Stimulated activated CD4-positive, alpha-beta T cell treated with anti-CD3 and anti-CD28 coated beads, Interleukin-15, amount 100 ng/mL, for 24 hours (primary cell): ENCODE results near the gene SYDE2.
A peak's percentile ranks its signal among the peaks of the same experiment; 100 is the strongest.
"Not testable (repeated sequence)": the region's sequence is repeated elsewhere in the genome, so short reads cannot be mapped to it uniquely, and the experiment has no call there.

Source experiments
- DNase-seq: peaks from one replicate; pipeline ENCODE4 v3.0.0-alpha.2; 2020

SYDE2 gene, protein sequence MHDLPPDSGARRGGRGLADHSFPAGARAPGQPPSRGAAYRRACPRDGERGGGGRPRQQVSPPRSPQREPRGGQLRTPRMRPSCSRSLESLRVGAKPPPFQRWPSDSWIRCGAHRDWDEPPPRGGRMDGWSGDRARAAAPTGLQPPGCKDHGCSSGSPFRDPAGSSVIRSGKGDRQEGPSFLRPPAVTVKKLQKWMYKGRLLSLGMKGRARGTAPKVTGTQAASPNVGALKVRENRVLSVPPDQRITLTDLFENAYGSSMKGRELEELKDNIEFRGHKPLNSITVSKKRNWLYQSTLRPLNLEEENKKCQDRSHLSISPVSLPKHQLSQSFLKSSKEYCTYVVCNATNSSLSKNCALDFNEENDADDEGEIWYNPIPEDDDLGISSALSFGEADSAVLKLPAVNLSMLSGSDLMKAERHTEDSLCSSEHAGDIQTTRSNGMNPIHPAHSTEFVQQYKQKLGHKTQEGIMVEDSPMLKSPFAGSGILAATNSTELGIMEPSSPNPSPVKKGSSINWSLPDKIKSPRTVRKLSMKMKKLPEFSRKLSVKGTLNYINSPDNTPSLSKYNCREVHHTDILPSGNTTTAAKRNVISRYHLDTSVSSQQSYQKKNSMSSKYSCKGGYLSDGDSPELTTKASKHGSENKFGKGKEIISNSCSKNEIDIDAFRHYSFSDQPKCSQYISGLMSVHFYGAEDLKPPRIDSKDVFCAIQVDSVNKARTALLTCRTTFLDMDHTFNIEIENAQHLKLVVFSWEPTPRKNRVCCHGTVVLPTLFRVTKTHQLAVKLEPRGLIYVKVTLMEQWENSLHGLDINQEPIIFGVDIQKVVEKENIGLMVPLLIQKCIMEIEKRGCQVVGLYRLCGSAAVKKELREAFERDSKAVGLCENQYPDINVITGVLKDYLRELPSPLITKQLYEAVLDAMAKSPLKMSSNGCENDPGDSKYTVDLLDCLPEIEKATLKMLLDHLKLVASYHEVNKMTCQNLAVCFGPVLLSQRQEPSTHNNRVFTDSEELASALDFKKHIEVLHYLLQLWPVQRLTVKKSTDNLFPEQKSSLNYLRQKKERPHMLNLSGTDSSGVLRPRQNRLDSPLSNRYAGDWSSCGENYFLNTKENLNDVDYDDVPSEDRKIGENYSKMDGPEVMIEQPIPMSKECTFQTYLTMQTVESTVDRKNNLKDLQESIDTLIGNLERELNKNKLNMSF

DNA sequence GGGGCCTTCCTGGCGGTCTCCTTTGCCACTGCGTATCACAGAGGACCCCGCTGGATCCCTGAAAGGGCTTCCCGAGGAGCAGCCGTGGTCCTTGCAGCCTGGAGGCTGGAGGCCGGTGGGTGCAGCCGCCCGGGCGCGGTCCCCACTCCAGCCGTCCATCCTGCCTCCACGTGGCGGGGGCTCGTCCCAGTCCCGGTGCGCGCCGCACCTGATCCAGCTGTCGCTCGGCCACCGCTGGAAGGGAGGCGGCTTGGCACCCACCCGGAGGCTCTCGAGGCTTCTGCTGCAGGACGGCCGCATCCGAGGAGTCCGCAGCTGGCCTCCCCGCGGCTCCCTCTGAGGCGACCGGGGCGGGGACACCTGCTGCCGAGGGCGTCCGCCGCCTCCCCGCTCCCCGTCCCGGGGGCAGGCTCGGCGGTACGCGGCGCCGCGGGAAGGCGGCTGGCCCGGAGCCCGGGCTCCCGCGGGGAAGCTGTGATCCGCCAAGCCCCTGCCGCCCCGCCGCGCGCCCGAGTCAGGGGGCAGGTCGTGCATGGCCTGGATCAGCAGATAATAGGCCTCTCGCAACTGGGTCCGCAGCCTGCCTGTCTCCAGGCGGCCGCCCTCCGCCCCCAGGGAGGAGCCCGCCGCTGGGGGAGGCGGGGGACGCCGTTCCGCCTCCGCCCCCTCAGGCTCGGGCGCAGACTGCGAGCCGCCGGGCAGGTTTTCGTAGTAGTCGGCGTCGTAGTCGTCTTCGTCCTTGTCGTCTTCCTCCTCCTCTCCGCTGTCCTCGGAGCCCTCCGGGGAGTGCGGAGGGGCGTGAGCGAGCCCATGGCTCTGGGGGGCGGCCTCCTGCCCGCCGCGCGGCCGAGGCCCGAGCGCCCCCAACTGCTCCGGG lies at the start of gene SYDE2:
Gene SYDE2, minus strand, starts transcription at position 554 of the 877 bp plus-strand sequence. Its CDS starts 20 bp downstream, at position 534.
- DNase-seq: peak; percentile 79

DNA sequence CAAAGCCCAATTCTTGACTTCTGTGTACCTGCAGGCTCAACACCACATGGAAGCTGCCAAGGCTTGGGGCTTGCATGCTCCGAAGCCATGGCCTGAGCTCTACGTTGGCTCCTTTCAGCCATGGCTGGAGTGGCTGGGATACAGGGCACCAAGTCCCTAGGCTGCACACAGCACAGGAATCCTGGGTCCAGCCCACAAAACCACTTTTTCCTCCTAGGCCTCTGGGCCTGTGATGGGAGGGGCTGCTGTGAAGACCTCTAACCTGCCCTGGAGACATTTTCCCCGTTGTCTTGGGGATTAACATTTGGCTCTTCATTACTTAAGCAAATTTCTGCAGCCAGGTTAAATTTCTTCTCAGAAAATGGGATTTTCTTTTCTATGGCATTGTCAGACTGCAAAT lies 48.2 kb upstream of the SYDE2 start:
- not testable (repeated sequence) for DNase-seq

DNA sequence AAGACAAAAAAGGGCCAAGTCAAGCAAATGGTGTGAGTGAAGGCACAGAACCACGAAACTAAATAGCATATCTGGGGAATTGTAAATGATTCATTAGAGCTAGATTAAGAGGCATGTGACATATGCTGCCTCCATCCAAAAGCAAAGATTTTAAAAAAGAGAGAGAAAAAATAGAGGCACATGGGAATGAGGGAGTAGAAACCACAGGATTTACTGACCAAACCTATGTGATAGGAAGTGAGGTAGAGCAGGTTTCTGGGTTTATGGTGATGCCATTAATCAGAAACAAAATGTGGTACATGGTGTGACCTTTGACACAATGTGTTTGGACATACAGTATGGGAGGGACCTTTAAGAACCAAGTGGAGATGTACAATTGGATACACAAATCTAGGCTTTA lies 45.1 kb upstream of the SYDE2 start:
- no peak for DNase-seq

DNA sequence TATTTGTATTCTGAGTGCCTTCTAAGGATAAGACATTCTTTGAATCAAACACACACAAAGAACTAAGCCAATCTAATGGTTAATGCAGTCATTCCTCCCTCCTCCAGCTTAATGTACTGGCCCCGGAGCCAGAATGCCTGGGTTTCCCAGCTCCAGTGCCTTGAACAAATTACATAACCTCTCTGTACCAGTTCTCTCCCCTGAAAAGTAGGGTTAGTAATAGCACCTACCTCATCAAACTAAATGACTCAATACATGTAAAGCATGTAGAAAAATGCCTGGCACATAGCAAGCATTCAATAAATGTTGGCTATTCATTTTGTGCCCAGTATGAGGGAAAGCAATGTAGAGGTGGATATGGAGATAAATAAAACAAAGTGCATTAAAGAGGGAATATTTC lies 44.6 kb upstream of the SYDE2 start:
- no peak for DNase-seq

DNA sequence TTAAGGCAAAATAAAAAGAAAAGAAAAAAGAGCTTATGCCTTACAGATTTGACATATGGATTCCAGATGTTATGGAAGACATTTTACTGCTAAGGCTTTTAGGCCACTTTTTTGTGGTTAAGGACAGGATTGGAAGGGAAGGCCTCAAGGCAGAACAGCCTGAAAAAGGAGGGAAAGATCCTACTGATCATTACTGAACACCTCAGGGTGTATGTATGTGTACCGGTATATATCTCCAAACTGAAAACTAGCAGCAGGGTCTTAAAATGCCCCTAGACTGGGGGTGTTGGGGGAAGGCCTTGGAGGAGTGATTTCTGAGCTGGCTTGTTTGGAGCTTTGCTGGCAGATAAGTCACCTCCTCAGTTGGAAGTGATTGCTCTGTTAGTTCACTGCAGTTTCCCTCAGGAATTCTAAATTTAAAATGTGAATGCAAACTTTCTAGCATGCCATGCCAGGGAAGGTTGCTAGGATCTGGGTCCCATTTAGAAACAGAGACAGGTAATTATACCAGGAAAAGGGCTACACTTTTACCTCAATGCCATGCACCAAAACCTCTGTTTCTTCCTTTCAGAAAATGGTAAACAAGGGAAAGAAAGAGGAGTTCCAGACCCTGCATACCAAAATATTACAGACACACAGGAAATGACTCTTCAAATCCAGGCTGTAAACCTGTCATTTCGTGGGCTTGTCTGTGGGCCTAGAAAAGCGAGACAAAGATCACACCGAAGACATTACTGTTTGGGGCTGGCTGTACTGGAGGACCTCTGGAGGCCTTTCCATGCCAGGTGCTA lies 43.6 kb upstream of the SYDE2 start:
- no peak for DNase-seq

DNA sequence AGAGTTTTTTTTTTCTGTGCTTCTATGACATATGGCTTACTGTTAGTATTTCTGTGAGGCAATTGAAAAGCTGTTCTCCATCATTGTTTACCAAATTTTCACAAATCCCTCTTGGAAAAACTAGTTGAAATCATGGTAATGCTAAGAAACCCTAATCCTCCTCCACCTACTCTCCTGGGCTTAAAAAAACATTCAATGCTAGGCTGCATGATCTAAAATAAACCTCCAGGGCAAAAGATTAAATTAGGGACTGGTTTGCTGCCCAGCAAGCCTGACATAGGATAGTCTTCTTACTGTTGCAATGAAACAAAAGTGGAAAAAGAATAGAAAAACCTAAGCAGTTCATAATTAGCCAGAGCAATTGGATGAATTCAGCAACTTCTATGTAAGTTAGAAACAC lies 42.6 kb upstream of the SYDE2 start:
- no peak for DNase-seq

DNA sequence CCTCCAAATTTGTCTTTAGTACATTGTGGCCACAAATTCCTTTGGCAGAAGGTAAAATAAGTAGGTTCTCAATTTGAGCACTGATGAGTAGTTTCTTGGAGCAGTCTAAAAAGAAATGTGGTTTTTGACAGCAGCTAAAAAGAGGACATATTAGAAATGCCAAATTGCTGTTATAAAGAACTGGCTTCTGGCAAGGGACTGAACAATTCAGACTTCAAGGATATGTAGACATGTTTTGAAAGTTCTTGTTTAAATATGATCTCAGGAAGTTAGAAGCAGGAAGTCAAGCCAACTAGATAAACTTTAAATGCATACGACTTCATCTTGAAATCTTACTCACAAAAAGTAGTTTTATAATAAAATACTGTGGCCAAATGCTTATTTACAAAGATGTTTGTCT lies 39.8 kb upstream of the SYDE2 start:
- DNase-seq: no peak

DNA sequence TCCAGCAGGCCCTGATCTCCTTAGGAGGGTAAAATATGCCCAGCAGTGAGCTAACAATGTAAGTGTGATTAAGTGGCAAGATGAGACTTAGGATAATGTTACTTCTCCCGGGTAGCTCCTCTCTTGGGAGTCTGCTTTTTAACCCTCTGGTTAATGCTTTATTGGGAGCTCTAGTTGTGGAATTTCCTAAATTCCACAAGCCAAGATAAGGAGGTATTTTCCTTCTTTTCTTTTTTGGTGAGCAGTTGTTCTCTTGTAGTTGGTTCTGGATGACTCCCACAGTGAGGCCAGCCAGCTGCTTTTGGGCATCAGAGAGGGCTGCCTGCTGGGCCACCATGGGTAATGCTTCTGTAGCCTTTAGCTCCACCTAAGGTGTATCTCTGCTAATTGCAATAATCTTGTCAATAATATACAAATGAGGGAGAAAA lies 39.4 kb upstream of the SYDE2 start:
- peak; percentile 17 for DNase-seq

DNA sequence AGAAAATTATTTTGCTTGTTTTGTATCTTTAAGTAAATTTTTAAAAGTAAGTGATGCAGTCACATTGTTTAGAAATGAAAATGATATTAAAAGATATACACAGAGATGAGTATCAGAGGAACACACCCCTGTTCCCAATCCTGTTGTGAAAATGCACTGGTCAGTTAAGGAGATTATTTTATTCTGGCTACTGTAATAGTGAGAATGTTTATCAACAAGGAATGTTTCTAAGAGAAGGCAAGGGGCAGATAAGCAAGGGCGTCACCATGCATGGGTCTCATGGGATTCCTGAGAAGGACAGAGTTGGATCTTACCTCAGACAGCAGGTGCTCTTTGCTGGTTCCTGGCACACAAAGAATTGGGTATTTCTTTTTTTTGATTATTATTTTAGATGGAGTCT lies 36.8 kb upstream of the SYDE2 start:
- DNase-seq: no peak

DNA sequence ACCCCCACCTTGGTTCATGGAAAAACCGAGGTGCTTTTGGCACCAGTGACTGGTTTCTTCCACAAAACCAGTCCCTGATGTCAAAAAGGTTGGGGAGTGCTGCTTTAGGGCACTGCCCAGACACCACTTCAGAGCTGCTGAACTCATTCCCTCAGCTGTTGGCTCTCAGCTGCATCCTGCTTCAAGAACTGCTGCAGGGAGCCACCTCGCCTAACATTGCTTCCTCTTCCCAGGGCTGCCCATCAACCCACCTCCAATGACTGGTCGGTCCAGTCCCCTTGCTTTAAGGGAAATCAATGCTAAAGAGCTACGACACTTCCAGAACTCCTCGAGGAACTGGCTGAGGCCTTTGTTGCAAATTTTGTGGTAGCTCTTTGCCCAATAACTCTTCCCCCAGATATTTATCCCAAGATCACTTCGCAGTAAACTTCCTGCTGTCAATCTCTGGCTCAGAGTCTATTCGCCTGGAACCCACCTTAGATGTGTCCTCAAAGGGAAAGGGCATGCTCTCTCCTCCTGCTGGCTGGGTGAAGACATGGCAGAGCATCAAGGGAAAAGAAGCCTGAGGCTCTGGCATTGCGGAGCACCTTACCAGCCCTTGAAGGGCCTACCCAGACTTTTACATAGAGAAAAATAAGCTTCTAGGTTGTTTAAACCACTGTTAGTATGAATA lies 29.6 kb upstream of the SYDE2 start:
- DNase-seq: no peak

DNA sequence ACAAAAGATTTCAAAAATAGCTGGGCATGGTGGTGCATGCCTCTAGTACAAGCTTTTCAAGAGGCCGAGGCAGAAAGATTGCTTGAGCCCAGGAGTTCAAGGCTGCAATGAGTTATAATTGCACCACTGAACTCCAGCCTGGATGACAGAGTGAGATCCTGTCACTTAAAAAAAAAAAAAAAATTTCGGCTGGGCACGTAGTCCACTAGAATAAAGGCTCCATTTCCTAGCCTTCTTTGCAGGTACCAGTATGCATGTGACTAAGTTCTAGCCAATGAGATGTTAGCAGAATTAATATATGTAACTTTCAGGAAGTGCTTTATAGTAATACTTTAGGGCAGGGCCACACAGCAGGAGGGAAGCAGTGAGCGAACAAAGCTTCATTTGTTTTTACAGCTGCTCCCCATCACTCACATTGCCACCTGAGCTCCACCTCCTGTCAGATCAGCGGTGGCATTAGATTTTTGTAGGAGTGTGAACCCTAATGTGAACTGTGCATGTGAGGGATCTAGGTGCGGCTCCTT lies 28.8 kb upstream of the SYDE2 start:
- no peak for DNase-seq

DNA sequence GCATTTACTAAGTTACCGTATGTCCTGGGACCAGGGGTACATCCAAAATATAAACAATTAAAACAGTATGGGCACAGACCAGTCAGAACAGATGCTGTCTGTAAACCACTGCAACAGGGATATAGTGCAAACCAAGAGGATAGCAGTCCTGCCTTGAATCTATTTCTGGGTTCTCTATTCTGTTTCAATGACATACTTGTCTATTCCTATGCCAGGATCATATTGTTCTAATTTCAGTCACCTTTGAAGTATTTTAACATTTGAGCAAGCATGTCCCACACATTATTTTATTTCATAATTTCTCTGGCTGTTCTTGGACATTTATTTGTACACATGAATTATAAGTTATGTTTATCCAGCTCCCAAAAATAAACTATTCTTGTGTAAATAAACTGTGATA lies 28.2 kb upstream of the SYDE2 start:
- no peak for DNase-seq

DNA sequence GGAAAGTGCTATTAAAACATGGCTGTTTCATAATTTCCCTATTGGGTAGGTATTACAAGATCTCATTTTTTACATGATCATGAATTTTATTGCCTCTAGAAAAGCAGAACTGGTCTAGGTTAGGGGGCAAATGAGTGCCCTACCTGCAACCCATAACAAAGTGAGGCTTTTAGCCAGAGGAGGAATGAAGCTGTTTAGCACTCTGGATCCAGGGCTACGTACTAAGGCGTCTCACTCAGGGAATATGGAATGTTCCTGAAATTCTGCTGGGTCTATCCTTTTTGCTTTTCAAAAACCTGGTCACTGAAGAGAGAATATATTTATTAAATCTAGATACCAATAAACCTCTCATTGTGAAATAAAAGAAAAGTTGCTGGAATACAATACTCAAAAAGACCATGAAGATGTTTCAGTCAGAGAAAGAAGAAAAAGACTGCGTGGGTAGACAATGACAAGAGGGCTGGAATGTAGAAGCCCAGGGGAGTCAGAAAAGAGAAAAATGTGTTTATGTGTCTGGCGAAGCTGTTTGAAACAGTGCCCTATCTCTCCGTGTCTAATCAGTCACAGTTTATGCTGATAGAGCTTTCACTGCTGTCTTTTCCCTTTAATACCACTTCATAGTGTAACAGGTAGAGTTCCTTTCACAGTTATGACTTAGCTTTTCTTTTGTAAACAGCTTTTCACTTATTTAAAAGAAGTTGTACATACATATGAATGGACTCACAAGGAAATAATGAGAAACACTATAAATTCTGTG lies 25.0 kb upstream of the SYDE2 start:
- no peak for DNase-seq

DNA sequence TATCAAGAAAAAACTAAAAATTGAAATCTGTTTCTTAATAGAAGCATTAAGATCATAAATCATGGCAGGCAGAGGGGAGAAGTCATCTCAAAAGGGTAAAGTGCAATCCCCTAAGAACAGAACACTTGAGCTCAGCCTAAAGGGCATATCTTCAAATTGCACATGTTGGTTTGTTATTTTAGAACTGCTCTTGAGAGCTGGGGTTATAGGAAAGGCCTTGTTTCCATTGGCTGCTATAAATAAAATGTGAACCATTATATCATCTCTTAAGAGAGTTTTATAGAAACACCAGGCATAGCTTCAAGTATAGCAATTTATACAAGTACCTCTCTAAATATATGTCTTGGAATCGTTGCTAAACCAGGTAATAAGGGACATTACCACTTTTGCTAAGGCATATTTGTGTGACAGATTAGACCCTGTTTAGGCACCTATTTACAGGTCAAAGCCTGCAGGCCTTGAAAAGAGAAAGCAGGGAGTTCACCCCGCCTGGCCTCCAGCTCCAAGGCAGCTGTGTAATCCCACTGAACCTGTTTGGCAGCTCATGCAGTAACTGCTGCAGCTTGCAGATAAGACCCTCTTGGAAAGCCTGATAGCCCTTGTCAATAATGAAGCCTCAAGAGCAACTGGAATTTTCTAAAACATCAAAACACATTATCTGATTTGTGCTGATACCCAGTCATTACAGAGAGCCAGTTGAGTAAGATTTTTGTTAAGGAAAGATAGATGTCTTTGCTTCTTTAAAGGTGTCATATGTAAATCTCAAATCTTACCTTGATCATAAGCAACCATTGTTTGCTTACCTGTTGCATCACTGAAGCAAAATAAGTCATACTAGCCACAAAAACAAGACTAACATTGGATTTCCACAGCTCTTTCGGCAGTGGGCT lies 24.2 kb upstream of the SYDE2 start:
- no peak for DNase-seq

DNA sequence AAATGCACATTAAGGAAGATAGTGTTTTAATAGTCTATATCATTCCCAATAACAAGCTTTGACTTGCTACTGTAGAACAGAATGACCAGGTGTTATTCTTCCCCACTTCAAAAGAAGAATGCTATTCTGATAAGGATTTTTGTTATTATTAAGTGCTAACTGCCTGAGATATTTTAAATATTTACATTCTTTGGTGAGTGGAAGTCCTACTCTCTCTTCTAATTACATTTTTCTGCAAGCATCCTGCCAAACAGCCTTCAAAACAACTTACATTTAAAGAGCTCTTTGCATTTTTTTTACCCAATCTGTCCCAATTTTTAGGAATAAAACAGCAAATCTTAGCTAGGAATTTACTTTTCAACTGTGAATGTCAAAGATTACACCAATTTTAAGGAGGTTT lies 23.5 kb upstream of the SYDE2 start:
- DNase-seq: no peak

DNA sequence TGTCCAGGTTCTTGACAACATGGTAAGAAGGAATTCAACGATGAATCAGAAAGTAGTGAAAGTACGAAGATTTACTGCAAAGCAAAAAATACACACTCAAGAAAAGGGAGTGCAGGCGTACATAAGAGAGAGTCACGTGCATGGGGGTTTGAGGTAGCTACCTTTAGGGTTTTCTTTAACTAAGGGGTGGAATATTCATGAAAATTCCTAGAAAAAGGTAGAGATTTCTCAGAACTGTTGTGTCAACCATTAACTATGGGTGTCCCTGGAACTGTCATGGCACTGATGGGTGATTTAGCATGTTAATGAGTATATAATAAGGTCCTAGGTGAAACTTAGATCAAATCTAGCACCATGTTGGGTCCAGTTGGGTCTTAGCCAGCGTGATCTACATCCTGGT lies 22.5 kb upstream of the SYDE2 start:
- DNase-seq: no peak

DNA sequence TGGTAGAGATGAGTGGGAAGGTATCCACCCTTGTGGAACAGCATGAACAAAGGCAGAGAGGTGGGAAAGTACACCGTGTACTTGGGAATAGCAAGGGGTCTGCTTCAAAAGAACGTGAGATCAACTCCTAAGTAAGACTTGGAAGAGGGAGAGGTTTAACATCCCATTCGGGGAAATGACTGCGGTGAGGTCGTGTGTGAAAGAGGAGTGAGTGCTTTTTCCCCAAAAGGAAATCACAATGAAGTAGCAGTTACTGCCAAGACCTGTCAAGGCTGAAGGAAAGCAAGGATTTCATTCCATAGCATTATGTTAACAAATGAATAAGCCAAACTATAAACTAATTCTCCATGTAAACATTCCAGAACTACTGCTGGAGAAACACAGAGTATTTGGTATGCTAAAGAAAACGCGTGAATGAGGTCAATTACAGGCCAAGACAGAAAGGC lies 20.0 kb upstream of the SYDE2 start:
- DNase-seq: no peak

DNA sequence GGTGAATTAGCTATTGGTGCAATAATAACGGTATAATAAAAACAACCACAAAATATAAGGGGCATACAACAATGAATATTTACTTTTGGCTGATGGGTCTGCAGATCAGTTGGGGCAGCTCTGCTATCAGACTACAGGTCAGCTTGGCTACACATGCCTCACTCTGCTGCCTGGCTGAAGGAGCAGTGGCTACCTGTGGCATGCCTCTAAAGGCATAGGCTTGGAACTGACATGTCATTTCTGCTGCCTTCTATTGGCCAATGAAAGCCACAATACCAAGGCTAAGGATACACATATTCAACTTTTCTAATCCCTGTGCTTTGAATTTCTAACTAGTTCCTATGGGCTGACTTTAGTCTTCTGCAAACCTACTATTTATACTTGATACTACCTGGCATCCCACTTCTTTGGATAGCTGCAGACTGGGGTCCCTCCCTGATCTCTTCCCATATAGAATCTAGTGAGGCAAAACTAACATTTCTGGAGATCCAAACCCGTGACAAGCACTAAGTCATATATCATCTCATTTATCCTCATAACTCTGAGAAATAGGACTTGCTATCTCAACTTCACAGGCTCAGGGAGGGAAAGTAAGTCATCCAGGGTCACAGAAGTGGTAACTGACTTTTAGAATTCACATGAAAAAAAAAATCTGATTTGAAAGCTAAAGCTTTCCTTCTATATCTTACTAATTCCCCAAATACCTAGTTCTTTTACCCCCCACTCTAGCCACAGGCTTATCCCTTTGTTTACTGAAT lies 19.2 kb upstream of the SYDE2 start:
- no peak for DNase-seq
